GM23338 (cell line): ENCODE results near the gene CAMTA1. TPM values are rescaled to one million over a fixed set of nuclear protein-coding genes. Genes with fewer than 3 reads are reported as not detected.

ENCODE experiments used
- ATAC-seq: fragments of 200-7000 bp; cut with Tn5 transposase; 3 replicates; pipeline ENCODE4 v1.9.1; 2020
- DNase-seq: peaks from one replicate; pipeline ENCODE4 v3.0.0-alpha.2; 2015; ENCODE audit warnings: low spot score
- H2AFZ ChIP-seq: fragments of 200-600 bp; sonication (generic); 2 replicates; pipeline ENCODE4 v1.8.0; 2016; ENCODE audit warnings: antibody characterized with exemption, mild to moderate bottlenecking, moderate library complexity
- H3F3A ChIP-seq: fragments of 200-600 bp; sonication (generic); replicated peaks from 2 replicates; pipeline ENCODE4 v1.8.0; 2017; ENCODE audit warnings: antibody characterized with exemption, mixed run types, low read depth
- H3K27ac ChIP-seq: fragments of 200-600 bp; sonication (generic); 2 replicates; pipeline ENCODE4 v1.6.1; 2016; ENCODE audit warnings: low read depth
- H3K27me3 ChIP-seq: fragments of 200-600 bp; sonication (generic); 2 replicates; pipeline ENCODE4 v1.8.0; 2016; ENCODE audit warnings: mild to moderate bottlenecking, mixed run types, moderate library complexity; ENCODE audit not compliant: insufficient read depth
- H3K36me3 ChIP-seq: fragments of 200-600 bp; sonication (generic); 2 replicates; pipeline ENCODE4 v1.8.0; 2016; ENCODE audit warnings: mild to moderate bottlenecking; ENCODE audit not compliant: insufficient read depth
- H3K4me1 ChIP-seq: fragments of 200-600 bp; sonication (generic); 2 replicates; pipeline ENCODE4 v1.8.0; 2016; ENCODE audit warnings: mild to moderate bottlenecking, moderate library complexity; ENCODE audit not compliant: insufficient read depth
- H3K4me2 ChIP-seq: fragments of 200-600 bp; sonication (generic); 2 replicates; pipeline ENCODE4 v1.7.1; 2017; ENCODE audit warnings: mixed run types
- H3K4me3 ChIP-seq: fragments of 200-600 bp; sonication (generic); 2 replicates; pipeline ENCODE4 v1.6.1; 2016; ENCODE audit warnings: mixed run types
- H3K79me2 ChIP-seq: fragments of 200-600 bp; sonication (generic); replicated peaks from 2 replicates; pipeline ENCODE4 v1.8.0; 2017; ENCODE audit warnings: mild to moderate bottlenecking; ENCODE audit not compliant: insufficient read depth
- H3K9me2 ChIP-seq: fragments of 200-600 bp; sonication (generic); 2 replicates; pipeline ENCODE4 v1.8.0; 2017; ENCODE audit not compliant: insufficient read depth
- H4K20me1 ChIP-seq: fragments of 200-600 bp; sonication (generic); replicated peaks from 2 replicates; pipeline ENCODE4 v1.8.0; 2017; ENCODE audit warnings: mild to moderate bottlenecking; ENCODE audit not compliant: insufficient read depth
- H3K27ac Mint-ChIP-seq: 2 replicates; pipeline ENCODE4 v1.8.0; 2020; ENCODE audit warnings: inconsistent platforms, mild to moderate bottlenecking, moderate library complexity, mixed read lengths
- H3K27me3 Mint-ChIP-seq: 3 replicates; pipeline ENCODE4 v1.8.0; 2022; ENCODE audit warnings: low read depth, mild to moderate bottlenecking, moderate library complexity, mixed read lengths, inconsistent platforms; ENCODE audit not compliant: insufficient read depth, poor library complexity
- H3K36me3 Mint-ChIP-seq: 3 replicates; pipeline ENCODE4 v1.8.0; 2021; ENCODE audit warnings: low read depth, mild to moderate bottlenecking, inconsistent platforms, moderate library complexity, mixed read lengths
- H3K4me1 Mint-ChIP-seq: 3 replicates; pipeline ENCODE4 v1.8.0; 2020; ENCODE audit warnings: mild to moderate bottlenecking, inconsistent platforms, mixed read lengths
- H3K4me3 Mint-ChIP-seq: 3 replicates; pipeline ENCODE4 v1.8.0; 2021; ENCODE audit warnings: moderate library complexity, mild to moderate bottlenecking, inconsistent platforms, mixed read lengths
- H3K9me3 Mint-ChIP-seq: 3 replicates; pipeline ENCODE4 v1.8.0; 2020; ENCODE audit warnings: moderate library complexity, mild to moderate bottlenecking, inconsistent platforms, mixed read lengths
- CREB1 ChIP-seq: fragments of 250-450 bp; sonication (Bioruptor Pico); IDR thresholded peaks from 2 replicates; pipeline ENCODE4 v1.5.0; 2020; ENCODE audit warnings: low read depth, mild to moderate bottlenecking, moderate library complexity
- ETS1 ChIP-seq: IDR thresholded peaks from 2 replicates; pipeline ENCODE4 v1.6.1; 2016; ENCODE audit warnings: antibody characterized with exemption
- EZH2 ChIP-seq: fragments of 200-600 bp; sonication (generic); IDR thresholded peaks from one replicate; pipeline ENCODE4 v1.8.0; 2017; ENCODE audit warnings: antibody characterized with exemption, mild to moderate bottlenecking, low read depth; ENCODE audit not compliant: unreplicated experiment
- NANOG ChIP-seq: IDR thresholded peaks from 2 replicates; pipeline ENCODE4 v1.6.1; 2016; ENCODE audit warnings: antibody characterized with exemption, borderline replicate concordance
- POLR2AphosphoS5 ChIP-seq: IDR thresholded peaks from 2 replicates; pipeline ENCODE4 v1.6.1; 2016; ENCODE audit warnings: antibody characterized with exemption, low read depth
- STAT1 ChIP-seq: IDR thresholded peaks from one replicate; pipeline ENCODE4 v1.6.1; 2016; ENCODE audit warnings: antibody characterized with exemption; ENCODE audit not compliant: unreplicated experiment
- ZNF331 ChIP-seq: fragments of 250-450 bp; sonication (Bioruptor Pico); IDR thresholded peaks from 2 replicates; pipeline ENCODE4 v1.5.0; 2020; ENCODE audit warnings: low read depth, mild to moderate bottlenecking, moderate library complexity
- ZNF462 ChIP-seq: fragments of 250-450 bp; sonication (Bioruptor Pico); IDR thresholded peaks from 2 replicates; pipeline ENCODE4 v1.5.0; 2020; ENCODE audit warnings: mild to moderate bottlenecking, moderate library complexity
- polyA plus RNA-seq: library from polyadenylated mRNA; unstranded; fragments of >200 nt; fragmentation: Nextera tagmentation; extraction: Ambion mirVana; gene quantifications from 2 replicates; pipeline ENCODE4 v1.2.1, GENCODE V29; 2016
- total RNA-seq: library from RNA; depleted of rRNA; stranded (reverse); fragments of >200 nt; shearing (Covaris generic); gene quantifications from 2 replicates; pipeline ENCODE4 v1.2.3, GENCODE V29; 2014
- TF ChIP-seq, protein P1 (sequence below): IDR thresholded peaks from one replicate; pipeline ENCODE4 v1.6.1; 2018; ENCODE audit warnings: antibody characterized with exemption; ENCODE audit not compliant: unreplicated experiment

Gene CAMTA1
- total and polyA plus RNA-seq, 2 experiments from 2014 or later: 115 to 519 TPM

GRCh38 chr1:7488475-7488842 lies 703.2 kb downstream of the CAMTA1 start:
- H4K20me1 ChIP-seq: no peaks in the 10 kb centered on the region
- no peaks in the 10 kb centered on the region for H3K9me2 ChIP-seq
- H3K79me2 ChIP-seq: no peaks in the 10 kb centered on the region
- no peaks in the 10 kb centered on the region for H3K4me1 ChIP-seq
- no peak overlapping the region for H2AFZ ChIP-seq
- ATAC-seq (no peak), DNase-seq (no peak)
- peaks cover 18% of the 10 kb centered on the region for H3K4me1 Mint-ChIP-seq
- 0 out of 2 replicates have a peak, but pooled peaks cover 4% of the 10 kb centered on the region for H3F3A ChIP-seq
- TF ChIP-seq POLR2AphosphoS5: no peak
- peaks cover 3% of the 10 kb centered on the region for H3K27me3 Mint-ChIP-seq
- H3K27me3 ChIP-seq: no peaks in the 10 kb centered on the region
- no peak overlapping the region for H3K4me3 Mint-ChIP-seq
- H3K4me2 ChIP-seq: no peak overlapping the region
- no peak overlapping the region for H3K27ac ChIP-seq
- peaks cover 5% of the 10 kb centered on the region; the same call in 2 of the 3 replicates for H3K9me3 Mint-ChIP-seq
- no peak overlapping the region for H3K4me3 ChIP-seq
- H3K36me3 ChIP-seq: no peaks in the 10 kb centered on the region
- H3K27ac Mint-ChIP-seq: no peak overlapping the region
- no peaks in the 10 kb centered on the region; the same call in 2 of the 3 replicates for H3K36me3 Mint-ChIP-seq

GRCh38 chr1:7489586-7489985 lies 704.3 kb downstream of the CAMTA1 start:
- H3K4me1 Mint-ChIP-seq: peaks cover 18% of the 10 kb centered on the region
- no peaks in the 10 kb centered on the region; the same call in 2 of the 3 replicates for H3K36me3 Mint-ChIP-seq
- H3K27ac ChIP-seq: no peak overlapping the region
- H3K9me3 Mint-ChIP-seq: peaks cover 5% of the 10 kb centered on the region; the same call in 2 of the 3 replicates
- DNase-seq (no peak), ATAC-seq (no peak)
- no peak overlapping the region for H3K4me3 ChIP-seq
- no peaks in the 10 kb centered on the region for H3K4me1 ChIP-seq
- no peak overlapping the region for H3K27ac Mint-ChIP-seq
- no peak overlapping the region for H2AFZ ChIP-seq
- TF ChIP-seq STAT1 (no peak), ZNF331 (CRISPR knock-in tag) (no peak), NANOG (no peak), ZNF462 (CRISPR knock-in tag) (no peak), CREB1 (CRISPR knock-in tag) (no peak), EZH2 (no peak), ETS1 (no peak)
- TF ChIP-seq, protein P1, sequence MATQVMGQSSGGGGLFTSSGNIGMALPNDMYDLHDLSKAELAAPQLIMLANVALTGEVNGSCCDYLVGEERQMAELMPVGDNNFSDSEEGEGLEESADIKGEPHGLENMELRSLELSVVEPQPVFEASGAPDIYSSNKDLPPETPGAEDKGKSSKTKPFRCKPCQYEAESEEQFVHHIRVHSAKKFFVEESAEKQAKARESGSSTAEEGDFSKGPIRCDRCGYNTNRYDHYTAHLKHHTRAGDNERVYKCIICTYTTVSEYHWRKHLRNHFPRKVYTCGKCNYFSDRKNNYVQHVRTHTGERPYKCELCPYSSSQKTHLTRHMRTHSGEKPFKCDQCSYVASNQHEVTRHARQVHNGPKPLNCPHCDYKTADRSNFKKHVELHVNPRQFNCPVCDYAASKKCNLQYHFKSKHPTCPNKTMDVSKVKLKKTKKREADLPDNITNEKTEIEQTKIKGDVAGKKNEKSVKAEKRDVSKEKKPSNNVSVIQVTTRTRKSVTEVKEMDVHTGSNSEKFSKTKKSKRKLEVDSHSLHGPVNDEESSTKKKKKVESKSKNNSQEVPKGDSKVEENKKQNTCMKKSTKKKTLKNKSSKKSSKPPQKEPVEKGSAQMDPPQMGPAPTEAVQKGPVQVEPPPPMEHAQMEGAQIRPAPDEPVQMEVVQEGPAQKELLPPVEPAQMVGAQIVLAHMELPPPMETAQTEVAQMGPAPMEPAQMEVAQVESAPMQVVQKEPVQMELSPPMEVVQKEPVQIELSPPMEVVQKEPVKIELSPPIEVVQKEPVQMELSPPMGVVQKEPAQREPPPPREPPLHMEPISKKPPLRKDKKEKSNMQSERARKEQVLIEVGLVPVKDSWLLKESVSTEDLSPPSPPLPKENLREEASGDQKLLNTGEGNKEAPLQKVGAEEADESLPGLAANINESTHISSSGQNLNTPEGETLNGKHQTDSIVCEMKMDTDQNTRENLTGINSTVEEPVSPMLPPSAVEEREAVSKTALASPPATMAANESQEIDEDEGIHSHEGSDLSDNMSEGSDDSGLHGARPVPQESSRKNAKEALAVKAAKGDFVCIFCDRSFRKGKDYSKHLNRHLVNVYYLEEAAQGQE: no peak
- no peaks in the 10 kb centered on the region for H3K36me3 ChIP-seq
- 0 out of 2 replicates have a peak, but pooled peaks cover 4% of the 10 kb centered on the region for H3F3A ChIP-seq
- no peaks in the 10 kb centered on the region for H3K27me3 ChIP-seq
- H4K20me1 ChIP-seq: no peaks in the 10 kb centered on the region
- peaks cover 3% of the 10 kb centered on the region for H3K27me3 Mint-ChIP-seq
- H3K79me2 ChIP-seq: no peaks in the 10 kb centered on the region
- H3K4me2 ChIP-seq: no peak overlapping the region
- no peak overlapping the region for H3K4me3 Mint-ChIP-seq
- H3K9me2 ChIP-seq: no peaks in the 10 kb centered on the region
